ENCODE measurements around the gene MICU2. TPM values are rescaled to one million over a fixed set of nuclear protein-coding genes. Genes with fewer than 3 reads are reported as not detected.
"Not testable (repeated sequence)": the region's sequence is repeated elsewhere in the genome, so short reads cannot be mapped to it uniquely, and the experiment has no call there.

MICU2 gene
- total RNA-seq, 2 experiments from 2014 or later, result 25.4 to 28.4 TPM

- peaks cover 85% of the 10 kb centered on the region for H3K4me1 Mint-ChIP-seq (ENCODE audit: low read depth)
- no peak for ATAC-seq (ENCODE audit: poor library complexity)
Measured at GRCh38 chr13:21594715-21595545, 9.0 kb downstream of the MICU2 start.

GRCh38 chr13:21590665-21591456 is 13.1 kb downstream of the MICU2 start:
- H3K27ac Mint-ChIP-seq; H3K4me3 ChIP-seq (ENCODE audit: low read length); H3K36me3 ChIP-seq (ENCODE audit: insufficient read depth, low read length); H3K27me3 ChIP-seq (ENCODE audit: control insufficient read depth in 1 of 2, insufficient read depth in 2 of 2, low read length in 2 of 2); H3K4me1 ChIP-seq (ENCODE audit: insufficient read depth, low read length); DNase-seq; H3K27ac ChIP-seq (ENCODE audit: low read depth in 1 of 2, low read length in 2 of 2); H3K9me3 ChIP-seq (ENCODE audit: control insufficient read depth in 1 of 2, insufficient read depth in 1 of 2, low read length in 2 of 2); H3K4me3 Mint-ChIP-seq; H3K27me3 Mint-ChIP-seq; ATAC-seq (ENCODE audit: poor library complexity); H3K9me3 Mint-ChIP-seq: not testable (repeated sequence)
- POLR2A ChIA-PET, result interaction anchor here (2.7 kb wide), 1 partner anchor 13 kb away, joined by 11 read pairs; the partner anchor contains the start of gene MICU2
- H3K36me3 Mint-ChIP-seq (ENCODE audit: low read depth), result peaks cover 58% of the 10 kb centered on the region
- H3K4me1 Mint-ChIP-seq (ENCODE audit: low read depth), result peaks cover 96% of the 10 kb centered on the region
- intact Hi-C loops (cut with DNase I, micrococcal nuclease), result loop anchor here in 1 of 2 experiments (10.0 kb wide), 1 partner anchor 1784 kb away; no protein-coding TSS in a partner anchor
- CTCF ChIA-PET, result interaction anchor here (1.9 kb wide), 1 partner anchor 9 kb away, joined by 6 read pairs; no protein-coding TSS in a partner anchor

More at GRCh38 chr13:21594715-21595545, 9.0 kb downstream of the MICU2 start:
- no peak for TF ChIP-seq CTCF (IDR thresholded peaks at IDR 0.05)
- H3K27me3 ChIP-seq (ENCODE audit: control insufficient read depth in 1 of 2, insufficient read depth in 2 of 2, low read length in 2 of 2), result no peaks in the 10 kb centered on the region
- Mint-ChIP-seq H3K4me3 (peak overlapping the region; percentile 15), H3K27ac (no peak overlapping the region), H3K36me3 (ENCODE audit: low read depth) (peaks cover 43% of the 10 kb centered on the region), H3K27me3 (no peaks in the 10 kb centered on the region), H3K9me3 (no peaks in the 10 kb centered on the region)
- POLR2A ChIA-PET, result interaction anchor here (1.3 to 2.1 kb wide), 2 partner anchors 9 kb away, joined by 6 to 10 read pairs; partner anchors contain the start of gene MICU2
- CTCF ChIA-PET, result no interaction called here
- H3K4me1 ChIP-seq (ENCODE audit: insufficient read depth, low read length), result peaks cover 7% of the 10 kb centered on the region
- DNase-seq, result no peak
- peaks cover 4% of the 10 kb centered on the region for H3K36me3 ChIP-seq (ENCODE audit: insufficient read depth, low read length)
- H3K4me3 ChIP-seq (ENCODE audit: low read length), result no peak overlapping the region
- H3K27ac ChIP-seq (ENCODE audit: low read depth in 1 of 2, low read length in 2 of 2), result no peak overlapping the region
- intact Hi-C loops (cut with DNase I, micrococcal nuclease), result loop anchor here in 1 of 2 experiments (10.0 kb wide), 1 partner anchor 1780 kb away; no protein-coding TSS in a partner anchor
- no peaks in the 10 kb centered on the region for H3K9me3 ChIP-seq (ENCODE audit: control insufficient read depth in 1 of 2, insufficient read depth in 1 of 2, low read length in 2 of 2)

- intact Hi-C loops (cut with DNase I, micrococcal nuclease), result loop anchor here in 1 of 2 experiments (10.0 kb wide), 1 partner anchor 1785 kb away; no protein-coding TSS in a partner anchor
- no peak overlapping the region for H3K27ac ChIP-seq (ENCODE audit: low read depth in 1 of 2, low read length in 2 of 2)
- no peaks in the 10 kb centered on the region for H3K27me3 ChIP-seq (ENCODE audit: control insufficient read depth in 1 of 2, insufficient read depth in 2 of 2, low read length in 2 of 2)
- H3K36me3 ChIP-seq (ENCODE audit: insufficient read depth, low read length), result peaks cover 2% of the 10 kb centered on the region
- no peak for ATAC-seq (ENCODE audit: poor library complexity)
- Mint-ChIP-seq H3K27me3 (no peaks in the 10 kb centered on the region), H3K36me3 (ENCODE audit: low read depth) (peaks cover 55% of the 10 kb centered on the region), H3K9me3 (peaks cover under 1% of the 10 kb centered on the region), H3K4me1 (ENCODE audit: low read depth) (peaks cover 93% of the 10 kb centered on the region), H3K4me3 (no peak overlapping the region), H3K27ac (no peak overlapping the region)
- H3K4me1 ChIP-seq (ENCODE audit: insufficient read depth, low read length), result peaks cover 2% of the 10 kb centered on the region
- DNase-seq, result no peak
- CTCF ChIA-PET, result no interaction called here
- POLR2A ChIA-PET, result interaction anchor here (2.7 kb wide), 1 partner anchor 14 kb away, joined by 11 read pairs; the partner anchor contains the start of gene MICU2
- TF ChIP-seq CTCF (IDR thresholded peaks at IDR 0.05), result no peak
- no peaks in the 10 kb centered on the region for H3K9me3 ChIP-seq (ENCODE audit: control insufficient read depth in 1 of 2, insufficient read depth in 1 of 2, low read length in 2 of 2)
- H3K4me3 ChIP-seq (ENCODE audit: low read length), result no peak overlapping the region
Measured at GRCh38 chr13:21590231-21590630, 13.7 kb downstream of the MICU2 start.

- DNase-seq; H3K27ac ChIP-seq (ENCODE audit: low read depth in 1 of 2, low read length in 2 of 2); H3K27me3 Mint-ChIP-seq; ATAC-seq (ENCODE audit: poor library complexity); CTCF ChIA-PET; H3K4me1 ChIP-seq (ENCODE audit: insufficient read depth, low read length); H3K27me3 ChIP-seq (ENCODE audit: control insufficient read depth in 1 of 2, insufficient read depth in 2 of 2, low read length in 2 of 2); H3K9me3 ChIP-seq (ENCODE audit: control insufficient read depth in 1 of 2, insufficient read depth in 1 of 2, low read length in 2 of 2); H3K9me3 Mint-ChIP-seq; H3K27ac Mint-ChIP-seq; H3K4me3 ChIP-seq (ENCODE audit: low read length); H3K4me3 Mint-ChIP-seq; H3K36me3 ChIP-seq (ENCODE audit: insufficient read depth, low read length): not testable (repeated sequence)
- intact Hi-C loops (cut with DNase I, micrococcal nuclease), result loop anchor here in 1 of 2 experiments (2.0 kb wide), 1 partner anchor 17 kb away; no protein-coding TSS in a partner anchor
- Mint-ChIP-seq H3K36me3 (ENCODE audit: low read depth) (peaks cover 56% of the 10 kb centered on the region), H3K4me1 (ENCODE audit: low read depth) (peaks cover 91% of the 10 kb centered on the region)
- POLR2A ChIA-PET, result interaction anchor here (2.7 kb wide), 1 partner anchor 14 kb away, joined by 11 read pairs; the partner anchor contains the start of gene MICU2
Measured at GRCh38 chr13:21589510-21589909, 14.5 kb downstream of the MICU2 start.

- intact Hi-C loops (cut with DNase I, micrococcal nuclease), result loop anchor here in 1 of 2 experiments (2.0 kb wide), 1 partner anchor 16 kb away; no protein-coding TSS in a partner anchor
- H3K9me3 Mint-ChIP-seq; H3K9me3 ChIP-seq (ENCODE audit: control insufficient read depth in 1 of 2, insufficient read depth in 1 of 2, low read length in 2 of 2); CTCF ChIA-PET; H3K4me3 ChIP-seq (ENCODE audit: low read length); DNase-seq; H3K36me3 ChIP-seq (ENCODE audit: insufficient read depth, low read length); H3K27ac Mint-ChIP-seq; H3K27ac ChIP-seq (ENCODE audit: low read depth in 1 of 2, low read length in 2 of 2); H3K4me1 ChIP-seq (ENCODE audit: insufficient read depth, low read length); H3K4me3 Mint-ChIP-seq; H3K27me3 Mint-ChIP-seq; ATAC-seq (ENCODE audit: poor library complexity); H3K27me3 ChIP-seq (ENCODE audit: control insufficient read depth in 1 of 2, insufficient read depth in 2 of 2, low read length in 2 of 2): not testable (repeated sequence)
- Mint-ChIP-seq H3K36me3 (ENCODE audit: low read depth) (peaks cover 55% of the 10 kb centered on the region), H3K4me1 (ENCODE audit: low read depth) (peaks cover 80% of the 10 kb centered on the region)
- POLR2A ChIA-PET, result interaction anchor here (0.9 kb wide), 1 partner anchor 15 kb away, joined by 3 read pairs; the partner anchor contains the start of gene MICU2
Measured at GRCh38 chr13:21588411-21588810, 15.6 kb downstream of the MICU2 start.

All from CD4-positive, alpha-beta T cell (primary cell).